Coronary artery (tissue), 2 donors: ENCODE data around the gene ACTL7B.
"Not testable (repeated sequence)": the region's sequence is repeated elsewhere in the genome, so short reads cannot be mapped to it uniquely, and the experiment has no call there.

Experiments used
- DNase-seq: peaks from one replicate; pipeline ENCODE4 v3.0.0-alpha.2; 2017; ENCODE audit warnings: low spot score
- H3K27ac ChIP-seq, 2 donors: fragments of 200-600 bp; sonication (generic); one replicate each; pipeline ENCODE4 v1.5.1; 2016 to 2019
- H3K4me3 ChIP-seq: fragments of 200-600 bp; sonication (generic); 2 replicates; pipeline ENCODE4 v1.5.1; 2016; ENCODE audit warnings: mild to moderate bottlenecking, moderate library complexity
- TF ChIP-seq, protein P1 (sequence below): fragments of 200-600 bp; sonication (generic); IDR thresholded peaks from one replicate; pipeline ENCODE4 v1.5.1; 2019; ENCODE audit warnings: antibody characterized with exemption

Gene ACTL7B

DNA sequence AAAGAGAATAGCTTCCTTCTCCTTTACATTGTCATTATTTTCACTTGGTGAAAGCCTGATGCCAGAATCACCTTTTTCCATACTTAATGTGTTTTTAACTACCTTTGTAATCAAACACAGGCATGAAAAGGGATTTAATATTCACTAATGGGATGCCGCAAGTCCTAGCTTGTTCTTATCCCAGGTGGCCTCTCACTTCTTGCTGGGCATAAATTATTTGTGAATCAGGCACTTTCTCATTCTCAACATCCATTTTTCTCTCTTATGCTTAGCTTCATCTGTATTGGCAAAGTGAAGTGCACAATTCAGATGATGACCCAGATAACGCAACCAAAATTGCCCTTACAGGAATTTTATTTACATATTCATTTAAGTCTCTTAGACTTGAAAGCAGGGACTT, 10.9 kb downstream of the ACTL7B start:
- TF ChIP-seq, protein P1, sequence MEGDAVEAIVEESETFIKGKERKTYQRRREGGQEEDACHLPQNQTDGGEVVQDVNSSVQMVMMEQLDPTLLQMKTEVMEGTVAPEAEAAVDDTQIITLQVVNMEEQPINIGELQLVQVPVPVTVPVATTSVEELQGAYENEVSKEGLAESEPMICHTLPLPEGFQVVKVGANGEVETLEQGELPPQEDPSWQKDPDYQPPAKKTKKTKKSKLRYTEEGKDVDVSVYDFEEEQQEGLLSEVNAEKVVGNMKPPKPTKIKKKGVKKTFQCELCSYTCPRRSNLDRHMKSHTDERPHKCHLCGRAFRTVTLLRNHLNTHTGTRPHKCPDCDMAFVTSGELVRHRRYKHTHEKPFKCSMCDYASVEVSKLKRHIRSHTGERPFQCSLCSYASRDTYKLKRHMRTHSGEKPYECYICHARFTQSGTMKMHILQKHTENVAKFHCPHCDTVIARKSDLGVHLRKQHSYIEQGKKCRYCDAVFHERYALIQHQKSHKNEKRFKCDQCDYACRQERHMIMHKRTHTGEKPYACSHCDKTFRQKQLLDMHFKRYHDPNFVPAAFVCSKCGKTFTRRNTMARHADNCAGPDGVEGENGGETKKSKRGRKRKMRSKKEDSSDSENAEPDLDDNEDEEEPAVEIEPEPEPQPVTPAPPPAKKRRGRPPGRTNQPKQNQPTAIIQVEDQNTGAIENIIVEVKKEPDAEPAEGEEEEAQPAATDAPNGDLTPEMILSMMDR = no peak
- Histone ChIP-seq H3K4me3 (no peak overlapping the region), H3K27ac (no peak overlapping the region)
- no peak for DNase-seq

DNA sequence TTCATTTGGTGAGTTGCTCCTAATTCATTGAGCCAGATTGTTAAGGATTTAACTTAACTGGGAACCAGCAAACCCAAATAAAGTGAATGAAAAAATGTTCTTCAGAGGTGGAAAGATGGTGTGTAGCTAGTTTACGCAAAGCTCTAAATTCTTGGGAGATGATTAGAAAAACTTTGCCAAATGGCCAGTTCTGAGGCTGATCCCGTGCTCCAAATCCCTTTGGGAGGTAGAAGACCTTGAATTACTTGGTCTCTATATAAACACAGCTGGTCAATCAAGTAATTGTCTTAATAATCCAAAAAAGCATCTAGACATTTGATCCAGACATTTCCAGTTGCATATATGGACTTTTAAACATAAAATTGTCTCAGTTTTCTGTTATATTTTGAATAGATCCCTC, 11.4 kb downstream of the ACTL7B start:
- no peak for DNase-seq
- TF ChIP-seq, protein P1 = no peak
- Histone ChIP-seq H3K27ac (no peak overlapping the region), H3K4me3 (no peak overlapping the region)

DNA sequence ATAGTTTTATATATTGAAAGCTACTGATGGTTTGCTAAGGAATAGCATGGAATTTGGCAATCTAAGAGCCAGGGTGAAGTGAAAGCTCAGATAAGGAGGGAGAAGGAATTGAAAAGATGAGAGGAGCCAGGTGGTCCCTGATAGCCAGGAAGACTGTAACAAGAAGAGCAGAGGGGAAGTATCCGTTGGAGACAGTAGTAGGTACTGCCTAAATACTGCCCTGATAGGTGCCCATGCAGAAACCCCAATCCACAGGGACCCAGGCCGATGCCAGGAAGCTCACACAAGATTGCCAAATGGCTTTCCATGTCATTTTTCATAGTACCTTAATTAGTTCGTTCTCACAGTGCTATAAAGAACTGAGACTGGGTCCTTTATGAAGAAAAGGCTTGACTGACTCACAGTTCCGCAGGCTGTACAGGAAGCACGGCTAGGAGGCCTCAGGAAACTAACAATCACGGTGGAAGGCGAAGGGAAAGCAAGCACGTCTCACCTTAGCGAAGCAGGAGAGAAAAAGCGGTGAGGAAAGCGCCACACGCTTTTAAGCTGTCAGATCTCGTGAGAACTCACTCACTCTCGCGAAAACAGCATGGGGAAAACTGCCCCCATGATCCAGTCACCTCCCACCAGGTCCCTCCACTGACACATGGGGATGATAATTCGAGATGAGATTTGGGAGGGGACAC, 13.0 kb downstream of the ACTL7B start:
- TF ChIP-seq, protein P1 = no peak
- Histone ChIP-seq H3K27ac (no peak overlapping the region), H3K4me3 (no peak overlapping the region)
- no peak for DNase-seq

DNA sequence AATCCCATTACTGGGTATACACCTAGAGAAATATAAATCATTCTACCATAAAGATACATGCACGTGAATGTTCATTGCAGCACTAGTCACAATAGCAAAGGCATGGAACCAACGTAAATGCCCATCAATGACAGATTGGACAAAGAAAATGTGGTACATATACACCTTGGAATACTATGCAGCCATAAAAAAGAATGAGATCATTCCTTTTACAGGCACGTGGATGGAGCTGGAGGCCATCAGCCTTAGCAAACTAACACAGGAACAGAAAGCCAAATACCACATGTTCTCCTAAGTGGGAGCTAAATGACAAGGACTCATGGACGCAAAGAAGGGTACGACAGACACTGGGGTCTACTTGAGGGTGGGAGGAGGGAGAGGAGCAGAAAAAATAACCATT, 16.2 kb downstream of the ACTL7B start:
- not testable (repeated sequence) for H3K4me3 ChIP-seq, H3K27ac ChIP-seq, DNase-seq

DNA sequence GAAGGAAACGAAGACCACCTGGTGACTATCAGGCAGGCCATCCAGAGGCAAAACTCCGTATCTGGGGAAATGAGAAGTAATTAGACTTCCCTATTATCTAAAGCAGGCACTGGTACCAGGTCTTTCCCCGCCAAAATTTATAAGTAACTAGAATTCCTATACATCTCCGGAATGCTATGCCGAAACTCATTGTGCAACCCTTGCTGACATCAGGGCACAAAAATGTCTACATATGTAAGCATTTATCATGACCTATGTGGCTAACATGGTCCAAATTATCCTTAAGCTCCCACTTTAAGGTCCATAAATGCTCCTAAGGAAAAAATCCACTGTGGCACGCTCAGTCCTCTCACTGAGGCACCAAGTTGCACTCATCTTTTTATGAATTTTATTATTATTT, 17.8 kb downstream of the ACTL7B start:
- Histone ChIP-seq H3K4me3 (no peak overlapping the region), H3K27ac (no peak overlapping the region)
- DNase-seq = no peak
- TF ChIP-seq, protein P1 = no peak

DNA sequence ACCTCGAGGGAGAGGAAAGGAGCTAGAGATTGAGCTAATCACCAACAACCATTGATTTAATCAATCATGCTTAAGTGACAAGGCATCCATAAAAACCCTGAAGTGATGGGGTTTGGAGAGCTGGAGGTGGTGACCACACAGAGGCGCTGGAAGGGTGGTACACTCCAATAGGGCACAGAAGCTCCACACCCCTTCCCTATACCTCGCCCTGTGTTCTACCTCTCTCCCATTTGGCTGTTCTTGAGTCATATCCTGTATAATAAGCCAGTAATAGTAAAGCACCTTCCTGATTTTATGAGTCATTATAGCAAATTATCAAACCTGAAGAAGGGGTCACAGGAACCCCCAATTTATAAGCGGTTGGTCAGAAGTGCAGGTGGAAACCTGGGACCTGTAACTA, 18.3 kb downstream of the ACTL7B start:
- DNase-seq = no peak
- Histone ChIP-seq H3K4me3 (no peak overlapping the region), H3K27ac (no peak overlapping the region)
- TF ChIP-seq, protein P1 = no peak

DNA sequence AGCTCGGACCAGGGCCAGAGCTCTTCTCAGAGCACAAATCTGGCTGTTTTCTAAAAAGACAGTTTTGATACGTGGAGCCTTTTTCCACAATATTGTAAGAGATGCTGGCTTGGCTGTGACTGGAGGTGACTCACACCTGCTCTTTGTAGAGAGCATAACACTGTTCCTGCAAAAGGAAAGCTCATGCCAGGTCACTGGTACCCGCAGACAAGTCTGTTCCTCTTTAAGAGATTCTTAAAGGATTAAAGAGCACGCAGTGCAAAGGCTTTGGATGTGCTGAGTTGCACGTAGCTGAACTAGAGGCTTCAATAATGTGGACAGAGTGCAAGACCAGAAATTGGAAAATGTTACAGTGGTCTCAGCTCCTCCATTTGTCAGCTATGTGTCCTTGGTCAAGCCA, 19.0 kb downstream of the ACTL7B start:
- Histone ChIP-seq H3K4me3 (no peak overlapping the region), H3K27ac (no peak overlapping the region)
- no peak for DNase-seq
- TF ChIP-seq, protein P1 = no peak
